Natural killer cell (primary cell): ENCODE measurements around the gene NTM. TPM values are rescaled to one million over a fixed set of nuclear protein-coding genes. Genes with fewer than 3 reads are reported as not detected.

ENCODE experiments used
- ATAC-seq, 3 donors: fragments of 150-1000 bp in 2 of 3; fragments of 200-7000 bp in 1 of 3; cut with Tn5 transposase; 1 replicate in 1 of 3; 2 replicates in 2 of 3; pipeline ENCODE4 v1.10.0; 2021; ENCODE audit warnings: mild to moderate bottlenecking in 2 of 3, moderate library complexity in 2 of 3
- DNase-seq, 2 donors: peaks; one replicate each; pipeline versions ENCODE4 v3.0.0 to v3.0.0-alpha.2; 2013 to 2021; ENCODE audit warnings: mixed read lengths in 1 of 2
- H3K27ac ChIP-seq: one replicate; pipeline ENCODE4 v1.5.1; 2013; ENCODE audit warnings: mild to moderate bottlenecking, low read length
- H3K27me3 ChIP-seq: one replicate; pipeline ENCODE4 v1.6.1; 2013; ENCODE audit warnings: low read length; ENCODE audit not compliant: control insufficient read depth, insufficient read depth
- H3K36me3 ChIP-seq: one replicate; pipeline ENCODE4 v1.6.1; 2013; ENCODE audit warnings: low read length; ENCODE audit not compliant: control insufficient read depth, insufficient read depth
- H3K4me1 ChIP-seq: one replicate; pipeline ENCODE4 v1.6.1; 2013; ENCODE audit warnings: low read length; ENCODE audit not compliant: control insufficient read depth, insufficient read depth
- H3K4me3 ChIP-seq: one replicate; pipeline ENCODE4 v1.5.1; 2013; ENCODE audit warnings: low read length
- H3K9me3 ChIP-seq: one replicate; pipeline ENCODE4 v1.6.1; 2013; ENCODE audit warnings: low read length; ENCODE audit not compliant: control insufficient read depth, insufficient read depth
- H3K27ac Mint-ChIP-seq, 2 donors: one replicate each; pipeline ENCODE4 v1.8.0; 2022; ENCODE audit warnings: mild to moderate bottlenecking in 2 of 2, mixed read lengths in 2 of 2, moderate library complexity in 1 of 2
- H3K27me3 Mint-ChIP-seq, 2 donors: one replicate each; pipeline ENCODE4 v1.8.0; 2022; ENCODE audit warnings: low read depth in 2 of 2, mixed read lengths in 2 of 2
- H3K36me3 Mint-ChIP-seq: one replicate; pipeline ENCODE4 v1.8.0; 2022; ENCODE audit warnings: mixed read lengths
- H3K4me1 Mint-ChIP-seq, 2 donors: one replicate each; pipeline ENCODE4 v1.8.0; 2022; ENCODE audit warnings: mixed read lengths in 2 of 2
- H3K4me3 Mint-ChIP-seq: one replicate; pipeline ENCODE4 v1.8.0; 2022; ENCODE audit warnings: mild to moderate bottlenecking, moderate library complexity, mixed read lengths
- H3K9me3 Mint-ChIP-seq, 2 donors: one replicate each; pipeline ENCODE4 v1.8.0; 2022; ENCODE audit warnings: mixed read lengths in 2 of 2
- WGBS: methylation state at CpG from one replicate; pipeline ENCODE4 v1.1.7; 2013; ENCODE audit warnings: missing lambda C conversion rate; ENCODE audit not compliant: insufficient coverage; 5-methylcytosine and 5-hydroxymethylcytosine counted together
- intact Hi-C: fragments of 100-400 bp; cut with micrococcal nuclease; formaldehyde crosslinking; loops from one replicate; pipeline ENCODE4 v1.14.2; 2022
- total RNA-seq, 4 donors: library from RNA; stranded (reverse); fragments of 120-200 nt in 1 of 4; gene quantifications; one replicate each; pipeline versions ENCODE4 v1.2.3 to v1.2.4, GENCODE V29; 2013 to 2022
- TF ChIP-seq, protein P1 (sequence below): fragments of 200-600 bp; IDR thresholded peaks from one replicate; pipeline ENCODE4 v1.8.0; 2022; ENCODE audit warnings: antibody characterized with exemption

NTM gene
- total RNA-seq, 3 donors from 2014 or later (not counting 1 experiment from before 2014, with no cell fraction given), result not detected

DNA sequence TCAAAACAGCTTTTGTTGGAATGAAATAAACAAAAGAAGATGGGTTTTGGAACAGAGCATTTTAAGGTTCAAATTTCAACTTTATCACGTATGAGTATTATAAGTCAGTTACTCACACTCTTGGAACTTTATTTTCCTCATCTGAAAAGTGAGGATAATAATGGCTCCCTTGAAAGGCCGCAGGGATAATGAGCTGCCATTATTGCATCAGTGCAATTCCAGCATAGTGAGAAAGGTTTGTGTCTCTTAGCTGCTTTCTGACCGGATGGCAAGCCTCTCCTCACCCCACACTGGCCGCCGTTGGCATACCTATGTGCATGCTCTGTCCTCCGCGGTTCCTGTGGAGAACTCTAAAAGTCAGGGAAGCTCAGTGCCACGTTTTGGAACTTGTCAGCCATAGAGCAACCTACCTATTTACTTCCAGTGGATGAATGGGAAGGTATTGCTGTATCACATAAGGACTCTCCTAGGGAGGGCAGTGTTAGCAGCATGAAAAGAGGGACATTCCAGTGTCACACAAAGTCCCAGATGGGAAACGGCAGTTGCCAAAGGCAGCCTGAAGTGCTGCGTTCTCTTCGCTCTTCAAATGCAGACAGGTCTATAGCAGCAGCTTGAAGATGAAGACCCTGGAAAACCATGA is 368.9 kb downstream of the NTM start:
- Mint-ChIP-seq H3K27me3 (peaks cover 6 to 8% of the 10 kb centered on the region in 2 donors), H3K9me3 (no peaks in the 10 kb centered on the region), H3K4me1 (no peaks in the 10 kb centered on the region), H3K4me3 (no peak overlapping the region), H3K27ac (no peak overlapping the region), H3K36me3 (no peaks in the 10 kb centered on the region)
- no peaks in the 10 kb centered on the region for H3K4me1 ChIP-seq
- intact Hi-C loops, result no loop called here
- 88% methylated on average over 9 of the region's 11 CpGs for WGBS
- H3K4me3 ChIP-seq, result no peak overlapping the region
- H3K27me3 ChIP-seq, result no peaks in the 10 kb centered on the region
- no peaks in the 10 kb centered on the region for H3K9me3 ChIP-seq
- no peaks in the 10 kb centered on the region for H3K36me3 ChIP-seq
- no peak overlapping the region for H3K27ac ChIP-seq
- DNase-seq, result no peak
- no peak for ATAC-seq
- TF ChIP-seq, protein P1, sequence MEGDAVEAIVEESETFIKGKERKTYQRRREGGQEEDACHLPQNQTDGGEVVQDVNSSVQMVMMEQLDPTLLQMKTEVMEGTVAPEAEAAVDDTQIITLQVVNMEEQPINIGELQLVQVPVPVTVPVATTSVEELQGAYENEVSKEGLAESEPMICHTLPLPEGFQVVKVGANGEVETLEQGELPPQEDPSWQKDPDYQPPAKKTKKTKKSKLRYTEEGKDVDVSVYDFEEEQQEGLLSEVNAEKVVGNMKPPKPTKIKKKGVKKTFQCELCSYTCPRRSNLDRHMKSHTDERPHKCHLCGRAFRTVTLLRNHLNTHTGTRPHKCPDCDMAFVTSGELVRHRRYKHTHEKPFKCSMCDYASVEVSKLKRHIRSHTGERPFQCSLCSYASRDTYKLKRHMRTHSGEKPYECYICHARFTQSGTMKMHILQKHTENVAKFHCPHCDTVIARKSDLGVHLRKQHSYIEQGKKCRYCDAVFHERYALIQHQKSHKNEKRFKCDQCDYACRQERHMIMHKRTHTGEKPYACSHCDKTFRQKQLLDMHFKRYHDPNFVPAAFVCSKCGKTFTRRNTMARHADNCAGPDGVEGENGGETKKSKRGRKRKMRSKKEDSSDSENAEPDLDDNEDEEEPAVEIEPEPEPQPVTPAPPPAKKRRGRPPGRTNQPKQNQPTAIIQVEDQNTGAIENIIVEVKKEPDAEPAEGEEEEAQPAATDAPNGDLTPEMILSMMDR, result no peak

DNA sequence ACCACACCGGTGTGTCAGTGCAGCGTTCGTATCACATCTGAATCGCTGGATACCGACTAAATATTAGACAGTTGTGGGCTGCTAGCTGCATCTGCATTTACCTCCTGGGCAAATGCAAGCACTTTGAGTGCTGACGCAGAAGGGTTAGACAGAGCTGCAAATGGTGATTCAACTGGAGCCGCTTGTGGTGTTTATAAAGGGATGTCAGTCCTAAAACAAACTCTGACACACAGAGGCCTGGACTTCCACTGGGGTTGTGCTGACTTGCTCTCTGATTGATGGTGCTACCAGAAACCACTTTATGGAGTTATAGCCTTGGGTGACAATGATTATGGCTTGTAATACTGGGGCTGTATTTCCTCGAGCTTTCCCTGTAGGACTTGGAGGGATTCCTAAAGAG is 374.4 kb downstream of the NTM start:
- H3K27me3 ChIP-seq, result no peaks in the 10 kb centered on the region
- no peak overlapping the region for H3K27ac ChIP-seq
- H3K4me1 ChIP-seq, result no peaks in the 10 kb centered on the region
- TF ChIP-seq, protein P1, result no peak
- no peak for ATAC-seq
- DNase-seq, result no peak
- Mint-ChIP-seq H3K27me3 (peaks cover 0 to 3% of the 10 kb centered on the region in 2 donors), H3K27ac (no peak overlapping the region), H3K4me3 (no peak overlapping the region), H3K9me3 (no peaks in the 10 kb centered on the region), H3K36me3 (no peaks in the 10 kb centered on the region), H3K4me1 (no peaks in the 10 kb centered on the region)
- H3K36me3 ChIP-seq, result no peaks in the 10 kb centered on the region
- no peaks in the 10 kb centered on the region for H3K9me3 ChIP-seq
- 92% methylated on average over 8 of the region's 8 CpGs for WGBS
- no peak overlapping the region for H3K4me3 ChIP-seq
- intact Hi-C loops, result no loop called here

GRCh38 chr11:131745405-131745804 is 375.0 kb downstream of the NTM start:
- intact Hi-C loops, result no loop called here
- TF ChIP-seq, protein P1, result no peak
- WGBS, result 84% methylated on average over 5 of the region's 6 CpGs

DNA sequence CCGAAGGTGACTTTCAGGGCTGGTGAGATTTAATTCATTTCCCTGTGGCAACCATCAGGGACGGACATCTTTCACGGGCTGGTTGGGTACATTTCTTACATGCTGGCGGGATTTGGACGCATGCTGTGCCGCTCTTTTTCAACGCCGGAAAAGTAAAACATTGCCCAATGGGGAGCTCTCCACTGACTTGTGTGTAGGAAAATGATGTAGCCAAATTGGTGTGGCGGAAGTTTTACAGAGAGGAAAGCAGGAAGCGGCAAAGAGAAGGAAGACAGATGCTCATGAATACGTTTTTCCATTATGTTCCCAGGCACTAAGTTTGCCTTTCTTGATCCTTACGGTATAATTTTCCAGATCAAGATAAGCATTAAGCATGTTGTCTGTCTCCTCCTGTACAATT is 375.8 kb downstream of the NTM start:
- ATAC-seq, result no peak
- H3K27ac Mint-ChIP-seq, result no peak overlapping the region
- intact Hi-C loops, result no loop called here
- 89% methylated on average over 12 of the region's 12 CpGs for WGBS
- no peaks in the 10 kb centered on the region for H3K4me1 Mint-ChIP-seq
- no peaks in the 10 kb centered on the region for H3K27me3 Mint-ChIP-seq
- no peaks in the 10 kb centered on the region for H3K4me1 ChIP-seq
- no peaks in the 10 kb centered on the region for H3K9me3 Mint-ChIP-seq
- H3K4me3 Mint-ChIP-seq, result no peak overlapping the region
- no peaks in the 10 kb centered on the region for H3K9me3 ChIP-seq
- no peak for DNase-seq
- H3K4me3 ChIP-seq, result no peak overlapping the region
- no peak overlapping the region for H3K27ac ChIP-seq
- TF ChIP-seq, protein P1, result no peak
- H3K27me3 ChIP-seq, result no peaks in the 10 kb centered on the region
- H3K36me3 Mint-ChIP-seq, result no peaks in the 10 kb centered on the region
- H3K36me3 ChIP-seq, result no peaks in the 10 kb centered on the region

More at GRCh38 chr11:131745405-131745804, 375.0 kb downstream of the NTM start:
- H3K36me3 ChIP-seq, result no peaks in the 10 kb centered on the region
- no peak overlapping the region for H3K27ac Mint-ChIP-seq
- H3K4me1 ChIP-seq, result no peaks in the 10 kb centered on the region
- no peak overlapping the region for H3K27ac ChIP-seq
- H3K9me3 ChIP-seq, result no peaks in the 10 kb centered on the region
- no peaks in the 10 kb centered on the region for H3K27me3 ChIP-seq
- ATAC-seq (no peak), DNase-seq (no peak)
- H3K4me3 ChIP-seq, result no peak overlapping the region
- peaks cover 0 to 3% of the 10 kb centered on the region in 2 donors for H3K27me3 Mint-ChIP-seq
- H3K9me3 Mint-ChIP-seq, result no peaks in the 10 kb centered on the region
- H3K4me1 Mint-ChIP-seq, result no peaks in the 10 kb centered on the region
- H3K36me3 Mint-ChIP-seq, result no peaks in the 10 kb centered on the region
- no peak overlapping the region for H3K4me3 Mint-ChIP-seq
